A549 (cell line): ENCODE measurements around the gene POC1B. TPM values are rescaled to one million over a fixed set of nuclear protein-coding genes. Genes with fewer than 3 reads are reported as not detected.
A peak's percentile ranks its signal among the peaks of the same experiment; 100 is the strongest.

Experiments
- ATAC-seq, 2 experiments: fragments of 200-7000 bp in 1 of 2; fragments of >200 bp in 1 of 2; cut with Nextera tagmentation in 1 of 2; cut with Tn5 transposase in 1 of 2; 3 replicates each; pipeline versions ENCODE4 v1.8.0 to v1.9.1; 2018 to 2020; ENCODE audit warnings: mild to moderate bottlenecking in 1 of 2, moderate library complexity in 1 of 2
- CTCF ChIA-PET: fragments of 300-600 bp; sonication (Branson Sonifier 250); formaldehyde crosslinking; extraction: SDS; loops from one replicate; lab custom pipeline; 2021; ENCODE audit warnings: antibody characterized with exemption, inconsistent platforms; lab: Yijun Ruan, JAX
- POLR2A ChIA-PET: fragments of 350-600 bp; formaldehyde crosslinking; extraction: SDS; loops from one replicate; lab custom pipeline; 2021; ENCODE audit warnings: antibody characterized with exemption, inconsistent platforms; lab: Yijun Ruan, JAX
- DNase-seq, 2 experiments: peaks; one replicate each; pipeline versions ENCODE4 v3.0.0 to v3.0.0-alpha.2; 2011 to 2016; ENCODE audit warnings: low read depth in 1 of 2, low spot score in 1 of 2
- FAIRE-seq: peaks from 2 replicates; lab custom pipeline; 2011; peaks lifted over from hg19 to GRCh38; lab: Jason Lieb, UNC
- H3K27ac ChIP-seq, 2 experiments: fragments of >200 bp; sonication (Bioruptor Twin); formaldehyde crosslinking; 3 replicates each; pipeline ENCODE4 v1.5.1; 2016 to 2017
- H3K4me1 ChIP-seq: fragments of >200 bp; sonication (Bioruptor Twin); formaldehyde crosslinking; 3 replicates; pipeline ENCODE4 v1.6.1; 2016
- H3K4me2 ChIP-seq: fragments of >200 bp; sonication (Bioruptor Twin); formaldehyde crosslinking; 3 replicates; pipeline ENCODE4 v1.6.1; 2016
- H3K4me3 ChIP-seq: fragments of >200 bp; sonication (Bioruptor Twin); formaldehyde crosslinking; 3 replicates; pipeline ENCODE4 v1.5.1; 2016
- H3K9me3 ChIP-seq: fragments of >200 bp; sonication (Bioruptor Twin); formaldehyde crosslinking; 3 replicates; pipeline ENCODE4 v1.6.1; 2016
- BHLHE40 ChIP-seq: IDR thresholded peaks from 2 replicates; pipeline ENCODE4 v1.6.1; 2012; ENCODE audit warnings: low read depth, low read length, inconsistent platforms
- CBX2 ChIP-seq: fragments of 200-600 bp; sonication (generic); IDR thresholded peaks from 2 replicates; pipeline ENCODE4 v1.6.1; 2016; ENCODE audit warnings: low read depth, mild to moderate bottlenecking, borderline replicate concordance
- CBX8 ChIP-seq: fragments of 200-600 bp; sonication (generic); IDR thresholded peaks from 2 replicates; pipeline ENCODE4 v1.6.1; 2016
- CEBPB ChIP-seq, 2 experiments: fragments of >200 bp in 1 of 2; sonication (Bioruptor Twin) in 1 of 2; formaldehyde crosslinking in 1 of 2; IDR thresholded peaks; 2 replicates each; pipeline ENCODE4 v1.6.1; 2012 to 2016
- CHD2 ChIP-seq: fragments of 150-350 bp; IDR thresholded peaks from 2 replicates; pipeline ENCODE4 v1.6.1; 2014; ENCODE audit warnings: low read length; ENCODE audit not compliant: partially characterized antibody
- FOSB ChIP-seq: fragments of 250-450 bp; sonication (Bioruptor Pico); IDR thresholded peaks from 2 replicates; pipeline ENCODE4 v1.5.0; 2020; ENCODE audit warnings: mild to moderate bottlenecking, moderate library complexity
- HOXB13 ChIP-seq: fragments of 250-450 bp; sonication (Bioruptor Pico); IDR thresholded peaks from 2 replicates; pipeline ENCODE4 v1.5.0; 2020; ENCODE audit warnings: low read depth, mild to moderate bottlenecking, moderate library complexity
- JUN ChIP-seq, 2 experiments: fragments of >200 bp; sonication (Bioruptor Twin); formaldehyde crosslinking; IDR thresholded peaks; 2 replicates in 1 of 2; 3 replicates in 1 of 2; pipeline ENCODE4 v1.6.1; 2016 to 2017
- KDM1A ChIP-seq: fragments of 200-600 bp; sonication (generic); IDR thresholded peaks from 2 replicates; pipeline ENCODE4 v1.6.1; 2016; ENCODE audit warnings: low read depth, mild to moderate bottlenecking
- KDM5A ChIP-seq: fragments of 200-600 bp; sonication (generic); IDR thresholded peaks from 2 replicates; pipeline ENCODE4 v1.6.1; 2016; ENCODE audit warnings: antibody characterized with exemption, mild to moderate bottlenecking
- MAFK ChIP-seq: fragments of 450-650 bp; IDR thresholded peaks from 2 replicates; pipeline ENCODE4 v1.6.1; 2014; ENCODE audit not compliant: partially characterized antibody
- MAZ ChIP-seq: fragments of 150-350 bp; IDR thresholded peaks from 2 replicates; pipeline ENCODE4 v1.6.1; 2014; ENCODE audit warnings: antibody characterized with exemption, low read depth, low read length, borderline replicate concordance
- POLR2AphosphoS2 ChIP-seq: conservative IDR thresholded peaks from 2 replicates; pipeline ENCODE4 v1.6.1; 2012; ENCODE audit warnings: low read length, improper control_type of control experiment, inconsistent platforms
- RAD21 ChIP-seq, 2 experiments: fragments of >200 bp in 1 of 2; sonication (Bioruptor Twin) in 1 of 2; formaldehyde crosslinking in 1 of 2; IDR thresholded peaks in 1 of 2; conservative IDR thresholded peaks in 1 of 2; 2 replicates in 1 of 2; 3 replicates in 1 of 2; pipeline ENCODE4 v1.6.1; 2012 to 2018; ENCODE audit warnings: inconsistent platforms in 1 of 2
- SMC3 ChIP-seq: fragments of >200 bp; sonication (Bioruptor Twin); formaldehyde crosslinking; IDR thresholded peaks from 3 replicates; pipeline ENCODE4 v1.6.1; 2018; ENCODE audit warnings: inconsistent platforms
- SREBF2 ChIP-seq: fragments of 450-650 bp; IDR thresholded peaks from 2 replicates; pipeline ENCODE4 v1.6.1; 2014; ENCODE audit warnings: mild to moderate bottlenecking, moderate library complexity
- TP53 ChIP-seq: fragments of 250-450 bp; sonication (Bioruptor Pico); IDR thresholded peaks from 2 replicates; pipeline ENCODE4 v1.5.0; 2021; ENCODE audit warnings: mild to moderate bottlenecking, moderate library complexity
- ZC3H11A ChIP-seq: fragments of 450-650 bp; IDR thresholded peaks from 2 replicates; pipeline ENCODE4 v1.6.1; 2014; ENCODE audit warnings: antibody characterized with exemption, mild to moderate bottlenecking
- WGBS: methylation state at CpG from one replicate; pipeline ENCODE4 v1.1.6; 2017; ENCODE audit errors: missing lambda C conversion rate; 5-methylcytosine and 5-hydroxymethylcytosine counted together
- polyA plus RNA-seq, 4 experiments: library from polyadenylated mRNA; depleted of rRNA in 3 of 4; stranded (reverse); fragments of >200 nt; fragmentation: RNase III in 1 of 4; extraction: RNeasy Plus Mini Kit Qiagen cat#74134 plus additional on column Dnase treatment in 1 of 4; gene quantifications; 2 replicates in 3 of 4; 3 replicates in 1 of 4; pipeline ENCODE4 v1.2.3, GENCODE V29; 2011 to 2017
- TF ChIP-seq, protein P1 (sequence below): fragments of 200-600 bp; sonication (generic); IDR thresholded peaks from 2 replicates; pipeline ENCODE4 v1.6.1; 2016; ENCODE audit warnings: antibody characterized with exemption, mild to moderate bottlenecking, moderate library complexity
- TF ChIP-seq, protein P2 (sequence below): fragments of >200 bp; sonication (Bioruptor Twin); formaldehyde crosslinking; IDR thresholded peaks from 3 replicates; pipeline ENCODE4 v1.5.1; 2016
- TF ChIP-seq, protein P3 (sequence below): fragments of 250-450 bp; sonication (Bioruptor Pico); IDR thresholded peaks from 2 replicates; pipeline ENCODE4 v1.5.0; 2020; ENCODE audit warnings: low read depth, mild to moderate bottlenecking, moderate library complexity

Gene POC1B
- polyA plus RNA-seq, 2 of the 4 experiments (the other 2 are of a cell fraction), result 10.8 to 38.6 TPM

DNA sequence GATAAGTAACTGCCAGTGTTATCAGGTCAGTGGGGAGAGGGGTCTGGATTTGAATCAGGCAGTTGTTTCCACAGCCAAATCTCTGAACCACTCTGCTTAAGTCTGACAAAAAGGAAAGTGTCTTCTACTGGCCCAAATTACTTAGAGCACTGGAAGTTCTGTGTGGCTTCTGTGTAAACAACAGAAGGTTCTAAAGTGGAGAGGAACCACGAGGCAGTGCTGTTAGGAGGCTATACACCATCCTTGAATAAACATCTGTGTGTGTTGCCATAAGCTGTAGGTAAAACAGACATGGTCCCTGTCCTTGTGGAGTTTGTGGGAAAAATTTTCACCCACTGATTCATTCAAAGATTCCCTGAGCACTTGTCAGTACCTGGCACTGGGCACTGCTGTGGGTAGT lies 51.2 kb downstream of the POC1B start (continued):
- no peak for TF ChIP-seq JUN (IDR thresholded peaks at IDR 0.05)

DNA sequence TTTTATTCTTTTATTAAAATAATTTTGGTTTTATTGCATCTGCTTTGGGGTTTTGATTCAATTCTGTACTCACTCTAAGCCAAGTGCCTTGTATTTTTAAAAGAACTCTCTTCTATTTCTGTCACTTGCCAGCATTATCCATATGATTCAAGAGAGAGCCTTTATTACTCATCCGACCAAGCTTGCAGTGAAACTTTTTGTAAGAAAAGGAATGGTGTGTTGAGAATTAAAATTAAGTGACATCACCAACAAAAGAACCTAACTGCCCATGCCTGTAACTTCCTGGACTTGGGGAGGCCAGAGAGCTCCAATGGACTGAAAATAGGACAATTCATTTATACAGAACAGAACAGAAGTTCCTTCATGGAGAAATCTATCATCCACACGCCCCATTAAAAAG lies 53.3 kb downstream of the POC1B start:
- H3K4me1 ChIP-seq, result peaks cover 51% of the 10 kb centered on the region
- TF ChIP-seq FOSB (CRISPR knock-in tag) (no peak), SREBF2 (no peak), POLR2AphosphoS2 (no peak), MAZ (no peak), JUN (IDR thresholded peaks at IDR 0.05) (no peak), CBX2 (no peak), KDM5A (no peak), CHD2 (no peak), CBX8 (no peak), BHLHE40 (no peak), KDM1A (no peak), CEBPB (IDR thresholded peaks at IDR 0.05) (no peak)
- TF ChIP-seq, all 56 proteins: peak for 0
- WGBS, result 65% methylated on average over 2 of the region's 2 CpGs
- DNase-seq (no peak), ATAC-seq (no peak), FAIRE-seq (no peak)
- H3K4me3 ChIP-seq, result no peak overlapping the region
- H3K9me3 ChIP-seq, result no peaks in the 10 kb centered on the region
- ChIA-PET POLR2A (no interaction called here), CTCF (interaction anchor here (1.0 kb wide), 1 partner anchor 57 kb away, joined by 3 read pairs; no protein-coding TSS in a partner anchor)
- no peak overlapping the region for H3K4me2 ChIP-seq
- peak overlapping the region in 1 of 2 experiments; percentile 32; a peak in 1 of 6 replicates for H3K27ac ChIP-seq

DNA sequence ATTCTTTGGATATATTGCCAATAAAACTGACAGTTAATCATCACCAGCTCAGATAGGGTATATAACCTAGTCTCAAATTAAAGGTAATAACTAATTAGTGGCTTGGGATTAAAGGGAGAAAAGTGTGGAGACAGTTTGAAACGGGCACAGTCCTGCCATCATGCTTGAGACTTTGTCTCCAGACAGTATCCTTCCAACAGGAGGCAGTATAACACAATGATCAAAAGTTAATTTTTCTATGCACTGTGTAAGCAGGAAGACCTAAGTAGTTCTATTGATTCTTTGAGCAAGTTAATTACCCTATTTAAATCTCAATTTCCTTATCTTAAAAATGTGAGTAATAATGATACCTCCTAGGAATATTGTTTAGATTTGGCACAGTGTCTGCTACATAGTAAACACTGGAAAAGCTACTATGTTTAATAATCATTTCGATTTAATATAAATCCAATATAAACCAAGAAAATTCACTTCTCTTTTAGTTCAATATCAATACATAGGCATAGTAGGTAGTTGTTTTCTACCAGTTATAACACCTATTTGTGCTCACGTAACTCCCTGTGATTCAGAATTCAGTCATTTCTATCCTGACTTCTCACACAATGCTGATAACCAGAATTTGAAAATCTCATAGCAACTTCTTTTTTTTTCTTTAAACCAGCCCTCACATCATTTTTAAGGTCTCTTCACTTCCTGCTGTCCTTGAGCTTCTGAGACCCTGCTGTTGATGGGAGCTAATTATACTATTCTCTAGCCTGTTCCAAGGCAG lies 54.9 kb downstream of the POC1B start:
- ChIA-PET CTCF (interaction anchor here (0.6 to 3.1 kb wide), 24 partner anchors 9 to 1471 kb away, joined by 3 to 34 read pairs (median 3); partner anchors contain the start of genes DUSP6, GALNT4 and POC1B), POLR2A (interaction anchor here (1.0 kb wide), 1 partner anchor 54 kb away, joined by 3 read pairs; no protein-coding TSS in a partner anchor)
- no peak overlapping the region for H3K4me3 ChIP-seq
- peak; percentile 90 to 95 for ATAC-seq
- WGBS, result 66% methylated on average over 3 of the region's 3 CpGs
- no peak overlapping the region; the same call in 2 of the 3 replicates for H3K4me2 ChIP-seq
- no peaks in the 10 kb centered on the region for H3K9me3 ChIP-seq
- H3K4me1 ChIP-seq, result peaks cover 51% of the 10 kb centered on the region
- FAIRE-seq, result peak; percentile 97
- no peak for TF ChIP-seq CHD2
- TF ChIP-seq, protein P1, sequence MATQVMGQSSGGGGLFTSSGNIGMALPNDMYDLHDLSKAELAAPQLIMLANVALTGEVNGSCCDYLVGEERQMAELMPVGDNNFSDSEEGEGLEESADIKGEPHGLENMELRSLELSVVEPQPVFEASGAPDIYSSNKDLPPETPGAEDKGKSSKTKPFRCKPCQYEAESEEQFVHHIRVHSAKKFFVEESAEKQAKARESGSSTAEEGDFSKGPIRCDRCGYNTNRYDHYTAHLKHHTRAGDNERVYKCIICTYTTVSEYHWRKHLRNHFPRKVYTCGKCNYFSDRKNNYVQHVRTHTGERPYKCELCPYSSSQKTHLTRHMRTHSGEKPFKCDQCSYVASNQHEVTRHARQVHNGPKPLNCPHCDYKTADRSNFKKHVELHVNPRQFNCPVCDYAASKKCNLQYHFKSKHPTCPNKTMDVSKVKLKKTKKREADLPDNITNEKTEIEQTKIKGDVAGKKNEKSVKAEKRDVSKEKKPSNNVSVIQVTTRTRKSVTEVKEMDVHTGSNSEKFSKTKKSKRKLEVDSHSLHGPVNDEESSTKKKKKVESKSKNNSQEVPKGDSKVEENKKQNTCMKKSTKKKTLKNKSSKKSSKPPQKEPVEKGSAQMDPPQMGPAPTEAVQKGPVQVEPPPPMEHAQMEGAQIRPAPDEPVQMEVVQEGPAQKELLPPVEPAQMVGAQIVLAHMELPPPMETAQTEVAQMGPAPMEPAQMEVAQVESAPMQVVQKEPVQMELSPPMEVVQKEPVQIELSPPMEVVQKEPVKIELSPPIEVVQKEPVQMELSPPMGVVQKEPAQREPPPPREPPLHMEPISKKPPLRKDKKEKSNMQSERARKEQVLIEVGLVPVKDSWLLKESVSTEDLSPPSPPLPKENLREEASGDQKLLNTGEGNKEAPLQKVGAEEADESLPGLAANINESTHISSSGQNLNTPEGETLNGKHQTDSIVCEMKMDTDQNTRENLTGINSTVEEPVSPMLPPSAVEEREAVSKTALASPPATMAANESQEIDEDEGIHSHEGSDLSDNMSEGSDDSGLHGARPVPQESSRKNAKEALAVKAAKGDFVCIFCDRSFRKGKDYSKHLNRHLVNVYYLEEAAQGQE, result no peak
- TF ChIP-seq RAD21 (conservative IDR thresholded peaks at IDR 0.05 in 1 of 2, IDR thresholded peaks at IDR 0.05 in 1 of 2), result peak; percentile 83 to 86
- TF ChIP-seq ZC3H11A, result no peak
- no peak for TF ChIP-seq MAFK
- TF ChIP-seq, protein P2, sequence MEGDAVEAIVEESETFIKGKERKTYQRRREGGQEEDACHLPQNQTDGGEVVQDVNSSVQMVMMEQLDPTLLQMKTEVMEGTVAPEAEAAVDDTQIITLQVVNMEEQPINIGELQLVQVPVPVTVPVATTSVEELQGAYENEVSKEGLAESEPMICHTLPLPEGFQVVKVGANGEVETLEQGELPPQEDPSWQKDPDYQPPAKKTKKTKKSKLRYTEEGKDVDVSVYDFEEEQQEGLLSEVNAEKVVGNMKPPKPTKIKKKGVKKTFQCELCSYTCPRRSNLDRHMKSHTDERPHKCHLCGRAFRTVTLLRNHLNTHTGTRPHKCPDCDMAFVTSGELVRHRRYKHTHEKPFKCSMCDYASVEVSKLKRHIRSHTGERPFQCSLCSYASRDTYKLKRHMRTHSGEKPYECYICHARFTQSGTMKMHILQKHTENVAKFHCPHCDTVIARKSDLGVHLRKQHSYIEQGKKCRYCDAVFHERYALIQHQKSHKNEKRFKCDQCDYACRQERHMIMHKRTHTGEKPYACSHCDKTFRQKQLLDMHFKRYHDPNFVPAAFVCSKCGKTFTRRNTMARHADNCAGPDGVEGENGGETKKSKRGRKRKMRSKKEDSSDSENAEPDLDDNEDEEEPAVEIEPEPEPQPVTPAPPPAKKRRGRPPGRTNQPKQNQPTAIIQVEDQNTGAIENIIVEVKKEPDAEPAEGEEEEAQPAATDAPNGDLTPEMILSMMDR, result peak; percentile 83
- TF ChIP-seq BHLHE40, result no peak
- TF ChIP-seq TP53 (CRISPR knock-in tag), result no peak
- no peak for TF ChIP-seq SREBF2
- no peak for TF ChIP-seq CBX8
- no peak for TF ChIP-seq JUN (IDR thresholded peaks at IDR 0.05)
- TF ChIP-seq SMC3, result peak; percentile 83
- TF ChIP-seq MAZ, result no peak
- TF ChIP-seq, protein P3, sequence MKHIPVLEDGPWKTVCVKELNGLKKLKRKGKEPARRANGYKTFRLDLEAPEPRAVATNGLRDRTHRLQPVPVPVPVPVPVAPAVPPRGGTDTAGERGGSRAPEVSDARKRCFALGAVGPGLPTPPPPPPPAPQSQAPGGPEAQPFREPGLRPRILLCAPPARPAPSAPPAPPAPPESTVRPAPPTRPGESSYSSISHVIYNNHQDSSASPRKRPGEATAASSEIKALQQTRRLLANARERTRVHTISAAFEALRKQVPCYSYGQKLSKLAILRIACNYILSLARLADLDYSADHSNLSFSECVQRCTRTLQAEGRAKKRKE, result no peak
- TF ChIP-seq HOXB13, result no peak
- peak overlapping the region in 1 of 2 experiments; percentile 43; a peak in 1 of 6 replicates for H3K27ac ChIP-seq
- peak; percentile 20 to 70 for DNase-seq
